Measurements from ENCODE around the gene CLCN4.

- TF ChIP-seq ZFX (IDR thresholded peaks at IDR 0.05; ENCODE audit: borderline replicate concordance) (no peak), CTCF (IDR thresholded peaks at IDR 0.05) (peak; percentile 53)
Observed at GRCh38 chrX:10190367-10190766, 33.6 kb downstream of the CLCN4 start.

Data from 22Rv1 (cell line).